HEK293 (cell line): ENCODE results near the gene PFKL.

Source experiments
- HOXA7 ChIP-seq: sonication (generic); formaldehyde crosslinking; IDR thresholded peaks from 2 replicates; pipeline ENCODE4 v1.8.1; 2022; ENCODE audit warnings: missing genetic modification reagents, borderline replicate concordance
- ZNF16 ChIP-seq: fragments of 450-650 bp; formaldehyde crosslinking; IDR thresholded peaks from 2 replicates; pipeline ENCODE4 v1.5.1; 2016; ENCODE audit warnings: low read depth, missing biosample characterization, missing genetic modification characterization
- ZNF629 ChIP-seq: fragments of 450-650 bp; formaldehyde crosslinking; IDR thresholded peaks from 2 replicates; pipeline ENCODE4 v1.5.1; 2017; ENCODE audit warnings: missing biosample characterization, missing genetic modification characterization
- ZNF843 ChIP-seq: fragments of 450-650 bp; formaldehyde crosslinking; IDR thresholded peaks from 2 replicates; pipeline ENCODE4 v1.5.1; 2016; ENCODE audit warnings: missing biosample characterization, missing genetic modification characterization
- TF ChIP-seq, protein P1 (sequence below): fragments of 450-650 bp; formaldehyde crosslinking; IDR thresholded peaks from 2 replicates; pipeline ENCODE4 v1.5.1; 2016; ENCODE audit warnings: missing biosample characterization, missing genetic modification characterization
- TF ChIP-seq, protein P2 (sequence below): fragments of 450-650 bp; formaldehyde crosslinking; IDR thresholded peaks from 2 replicates; pipeline ENCODE4 v1.5.1; 2016; ENCODE audit warnings: missing biosample characterization, missing genetic modification characterization
- TF ChIP-seq, protein P3 (sequence below): fragments of 450-650 bp; formaldehyde crosslinking; IDR thresholded peaks from 2 replicates; pipeline ENCODE4 v1.5.1; 2016; ENCODE audit warnings: missing biosample characterization, missing genetic modification characterization
- TF ChIP-seq, protein P4 (sequence below): fragments of 450-650 bp; formaldehyde crosslinking; IDR thresholded peaks from 2 replicates; pipeline ENCODE4 v1.5.1; 2016; ENCODE audit warnings: missing biosample characterization, missing genetic modification characterization
- TF ChIP-seq, protein P5 (sequence below): fragments of 450-650 bp; formaldehyde crosslinking; IDR thresholded peaks from 2 replicates; pipeline ENCODE4 v1.5.1; 2016; ENCODE audit warnings: missing biosample characterization, missing genetic modification characterization

DNA sequence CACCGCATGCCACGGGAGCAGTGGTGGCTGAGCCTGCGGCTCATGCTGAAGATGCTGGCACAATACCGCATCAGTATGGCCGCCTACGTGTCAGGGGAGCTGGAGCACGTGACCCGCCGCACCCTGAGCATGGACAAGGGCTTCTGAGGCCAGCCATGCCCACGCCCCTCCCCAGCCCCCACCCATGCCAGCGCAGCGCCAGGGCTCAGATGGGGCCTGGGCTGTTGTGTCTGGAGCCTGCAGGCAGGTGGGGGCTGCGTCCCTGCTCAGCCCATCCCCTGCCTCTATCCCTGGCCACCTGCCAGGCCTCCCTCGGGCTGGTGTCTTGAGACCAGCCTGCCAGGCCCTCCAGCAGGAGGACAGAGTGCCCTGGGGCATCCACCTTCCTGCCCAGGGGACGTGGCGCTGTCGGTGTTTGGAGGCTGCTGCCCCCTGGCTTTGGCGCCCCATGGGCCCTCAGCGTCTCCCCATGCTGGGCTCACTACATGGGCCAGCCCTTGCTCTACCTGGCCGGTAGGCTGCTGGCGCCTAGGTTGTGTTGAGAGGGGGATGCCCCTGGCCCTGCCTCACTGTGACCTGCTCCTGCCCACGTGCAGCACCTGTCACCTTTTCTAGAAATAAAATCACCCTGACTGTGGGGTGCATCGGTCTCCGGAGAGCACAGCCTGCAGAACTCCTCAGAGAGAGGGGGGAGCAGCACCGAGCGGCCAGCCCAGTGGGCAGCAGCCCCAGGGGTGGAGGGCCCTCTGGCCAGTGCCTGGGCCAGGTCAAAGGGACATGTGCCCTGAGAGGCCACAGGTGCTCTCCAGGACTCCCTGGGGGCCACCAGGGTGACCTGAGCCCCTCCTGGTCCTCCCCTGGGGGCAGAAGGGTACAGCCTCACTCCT is 27.1 kb downstream of the PFKL start:
- TF ChIP-seq ZNF16 (tag by site-specific recombination), result no peak
- TF ChIP-seq, protein P1, sequence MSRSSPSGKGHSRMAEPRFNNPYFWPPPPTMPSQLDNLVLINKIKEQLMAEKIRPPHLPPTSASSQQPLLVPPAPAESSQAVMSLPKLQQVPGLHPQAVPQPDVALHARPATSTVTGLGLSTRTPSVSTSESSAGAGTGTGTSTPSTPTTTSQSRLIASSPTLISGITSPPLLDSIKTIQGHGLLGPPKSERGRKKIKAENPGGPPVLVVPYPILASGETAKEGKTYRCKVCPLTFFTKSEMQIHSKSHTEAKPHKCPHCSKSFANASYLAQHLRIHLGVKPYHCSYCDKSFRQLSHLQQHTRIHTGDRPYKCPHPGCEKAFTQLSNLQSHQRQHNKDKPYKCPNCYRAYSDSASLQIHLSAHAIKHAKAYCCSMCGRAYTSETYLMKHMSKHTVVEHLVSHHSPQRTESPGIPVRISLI, result no peak
- TF ChIP-seq, protein P2, sequence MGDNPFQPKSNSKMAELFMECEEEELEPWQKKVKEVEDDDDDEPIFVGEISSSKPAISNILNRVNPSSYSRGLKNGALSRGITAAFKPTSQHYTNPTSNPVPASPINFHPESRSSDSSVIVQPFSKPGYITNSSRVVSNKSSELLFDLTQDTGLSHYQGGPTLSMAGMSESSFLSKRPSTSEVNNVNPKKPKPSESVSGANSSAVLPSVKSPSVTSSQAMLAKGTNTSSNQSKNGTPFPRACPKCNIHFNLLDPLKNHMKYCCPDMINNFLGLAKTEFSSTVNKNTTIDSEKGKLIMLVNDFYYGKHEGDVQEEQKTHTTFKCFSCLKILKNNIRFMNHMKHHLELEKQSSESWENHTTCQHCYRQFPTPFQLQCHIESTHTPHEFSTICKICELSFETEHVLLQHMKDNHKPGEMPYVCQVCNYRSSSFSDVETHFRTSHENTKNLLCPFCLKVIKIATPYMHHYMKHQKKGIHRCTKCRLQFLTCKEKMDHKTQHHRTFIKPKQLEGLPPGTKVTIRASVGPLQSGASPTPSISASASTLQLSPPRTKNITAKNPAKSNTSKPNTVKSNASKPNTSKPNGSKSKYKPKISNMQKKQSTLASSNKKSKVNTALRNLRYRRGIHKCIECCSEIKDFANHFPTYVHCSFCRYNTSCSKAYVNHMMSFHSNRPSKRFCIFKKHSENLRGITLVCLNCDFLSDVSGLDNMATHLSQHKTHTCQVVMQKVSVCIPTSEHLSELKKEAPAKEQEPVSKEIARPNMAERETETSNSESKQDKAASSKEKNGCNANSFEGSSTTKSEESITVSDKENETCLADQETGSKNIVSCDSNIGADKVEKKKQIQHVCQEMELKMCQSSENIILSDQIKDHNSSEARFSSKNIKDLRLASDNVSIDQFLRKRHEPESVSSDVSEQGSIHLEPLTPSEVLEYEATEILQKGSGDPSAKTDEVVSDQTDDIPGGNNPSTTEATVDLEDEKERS (tag by site-specific recombination), result no peak
- TF ChIP-seq, protein P3, sequence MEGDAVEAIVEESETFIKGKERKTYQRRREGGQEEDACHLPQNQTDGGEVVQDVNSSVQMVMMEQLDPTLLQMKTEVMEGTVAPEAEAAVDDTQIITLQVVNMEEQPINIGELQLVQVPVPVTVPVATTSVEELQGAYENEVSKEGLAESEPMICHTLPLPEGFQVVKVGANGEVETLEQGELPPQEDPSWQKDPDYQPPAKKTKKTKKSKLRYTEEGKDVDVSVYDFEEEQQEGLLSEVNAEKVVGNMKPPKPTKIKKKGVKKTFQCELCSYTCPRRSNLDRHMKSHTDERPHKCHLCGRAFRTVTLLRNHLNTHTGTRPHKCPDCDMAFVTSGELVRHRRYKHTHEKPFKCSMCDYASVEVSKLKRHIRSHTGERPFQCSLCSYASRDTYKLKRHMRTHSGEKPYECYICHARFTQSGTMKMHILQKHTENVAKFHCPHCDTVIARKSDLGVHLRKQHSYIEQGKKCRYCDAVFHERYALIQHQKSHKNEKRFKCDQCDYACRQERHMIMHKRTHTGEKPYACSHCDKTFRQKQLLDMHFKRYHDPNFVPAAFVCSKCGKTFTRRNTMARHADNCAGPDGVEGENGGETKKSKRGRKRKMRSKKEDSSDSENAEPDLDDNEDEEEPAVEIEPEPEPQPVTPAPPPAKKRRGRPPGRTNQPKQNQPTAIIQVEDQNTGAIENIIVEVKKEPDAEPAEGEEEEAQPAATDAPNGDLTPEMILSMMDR (tag by site-specific recombination), result no peak
- no peak for TF ChIP-seq HOXA7
- TF ChIP-seq, protein P4, sequence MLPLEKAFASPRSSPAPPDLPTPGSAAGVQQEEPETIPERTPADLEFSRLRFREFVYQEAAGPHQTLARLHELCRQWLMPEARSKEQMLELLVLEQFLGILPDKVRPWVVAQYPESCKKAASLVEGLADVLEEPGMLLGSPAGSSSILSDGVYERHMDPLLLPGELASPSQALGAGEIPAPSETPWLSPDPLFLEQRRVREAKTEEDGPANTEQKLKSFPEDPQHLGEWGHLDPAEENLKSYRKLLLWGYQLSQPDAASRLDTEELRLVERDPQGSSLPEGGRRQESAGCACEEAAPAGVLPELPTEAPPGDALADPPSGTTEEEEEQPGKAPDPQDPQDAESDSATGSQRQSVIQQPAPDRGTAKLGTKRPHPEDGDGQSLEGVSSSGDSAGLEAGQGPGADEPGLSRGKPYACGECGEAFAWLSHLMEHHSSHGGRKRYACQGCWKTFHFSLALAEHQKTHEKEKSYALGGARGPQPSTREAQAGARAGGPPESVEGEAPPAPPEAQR (tag by site-specific recombination), result no peak
- TF ChIP-seq, protein P5, sequence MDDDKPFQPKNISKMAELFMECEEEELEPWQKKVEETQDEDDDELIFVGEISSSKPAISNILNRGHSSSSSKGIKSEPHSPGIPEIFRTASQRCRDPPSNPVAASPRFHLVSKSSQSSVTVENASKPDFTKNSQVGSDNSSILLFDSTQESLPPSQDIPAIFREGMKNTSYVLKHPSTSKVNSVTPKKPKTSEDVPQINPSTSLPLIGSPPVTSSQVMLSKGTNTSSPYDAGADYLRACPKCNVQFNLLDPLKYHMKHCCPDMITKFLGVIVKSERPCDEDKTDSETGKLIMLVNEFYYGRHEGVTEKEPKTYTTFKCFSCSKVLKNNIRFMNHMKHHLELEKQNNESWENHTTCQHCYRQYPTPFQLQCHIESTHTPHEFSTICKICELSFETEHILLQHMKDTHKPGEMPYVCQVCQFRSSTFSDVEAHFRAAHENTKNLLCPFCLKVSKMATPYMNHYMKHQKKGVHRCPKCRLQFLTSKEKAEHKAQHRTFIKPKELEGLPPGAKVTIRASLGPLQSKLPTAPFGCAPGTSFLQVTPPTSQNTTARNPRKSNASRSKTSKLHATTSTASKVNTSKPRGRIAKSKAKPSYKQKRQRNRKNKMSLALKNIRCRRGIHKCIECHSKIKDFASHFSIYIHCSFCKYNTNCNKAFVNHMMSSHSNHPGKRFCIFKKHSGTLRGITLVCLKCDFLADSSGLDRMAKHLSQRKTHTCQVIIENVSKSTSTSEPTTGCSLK, result no peak
- no peak for TF ChIP-seq ZNF843
- no peak for TF ChIP-seq ZNF629 (tag by site-specific recombination)
